Memory B cell (primary cell): ENCODE data around the gene TRAF7.
"Not testable (repeated sequence)": the region's sequence is repeated elsewhere in the genome, so short reads cannot be mapped to it uniquely, and the experiment has no call there.

Source experiments
- ATAC-seq: fragments of 150-1000 bp; cut with Tn5 transposase; 2 replicates; pipeline ENCODE4 v1.10.0; 2021; ENCODE audit warnings: low read depth, mild to moderate bottlenecking, moderate library complexity
- DNase-seq, 2 donors: peaks; one replicate each; pipeline ENCODE4 v3.0.0; 2022; ENCODE audit warnings: low spot score in 2 of 2
- H3K27ac Mint-ChIP-seq: one replicate; pipeline ENCODE4 v1.8.0; 2022; ENCODE audit warnings: mild to moderate bottlenecking, moderate library complexity, mixed read lengths
- H3K27me3 Mint-ChIP-seq: one replicate; pipeline ENCODE4 v1.8.0; 2022; ENCODE audit warnings: mixed read lengths
- H3K36me3 Mint-ChIP-seq: one replicate; pipeline ENCODE4 v1.8.0; 2022; ENCODE audit warnings: mild to moderate bottlenecking, mixed read lengths
- H3K4me1 Mint-ChIP-seq: one replicate; pipeline ENCODE4 v1.8.0; 2022; ENCODE audit warnings: mixed read lengths
- H3K4me3 Mint-ChIP-seq: one replicate; pipeline ENCODE4 v1.8.0; 2022; ENCODE audit warnings: mild to moderate bottlenecking, moderate library complexity, mixed read lengths
- H3K9me3 Mint-ChIP-seq: one replicate; pipeline ENCODE4 v1.8.0; 2022; ENCODE audit warnings: mixed read lengths

Gene TRAF7

GRCh38 chr16:2195322-2196161 is 40.0 kb downstream of the TRAF7 start:
- Mint-ChIP-seq H3K4me1 (peaks cover 8% of the 10 kb centered on the region), H3K27ac (no peak overlapping the region), H3K9me3 (no peaks in the 10 kb centered on the region), H3K4me3 (peak overlapping the region; percentile 64), H3K27me3 (peaks cover 17% of the 10 kb centered on the region), H3K36me3 (no peaks in the 10 kb centered on the region)
- no peak for DNase-seq
- ATAC-seq: peak; percentile 28

DNA sequence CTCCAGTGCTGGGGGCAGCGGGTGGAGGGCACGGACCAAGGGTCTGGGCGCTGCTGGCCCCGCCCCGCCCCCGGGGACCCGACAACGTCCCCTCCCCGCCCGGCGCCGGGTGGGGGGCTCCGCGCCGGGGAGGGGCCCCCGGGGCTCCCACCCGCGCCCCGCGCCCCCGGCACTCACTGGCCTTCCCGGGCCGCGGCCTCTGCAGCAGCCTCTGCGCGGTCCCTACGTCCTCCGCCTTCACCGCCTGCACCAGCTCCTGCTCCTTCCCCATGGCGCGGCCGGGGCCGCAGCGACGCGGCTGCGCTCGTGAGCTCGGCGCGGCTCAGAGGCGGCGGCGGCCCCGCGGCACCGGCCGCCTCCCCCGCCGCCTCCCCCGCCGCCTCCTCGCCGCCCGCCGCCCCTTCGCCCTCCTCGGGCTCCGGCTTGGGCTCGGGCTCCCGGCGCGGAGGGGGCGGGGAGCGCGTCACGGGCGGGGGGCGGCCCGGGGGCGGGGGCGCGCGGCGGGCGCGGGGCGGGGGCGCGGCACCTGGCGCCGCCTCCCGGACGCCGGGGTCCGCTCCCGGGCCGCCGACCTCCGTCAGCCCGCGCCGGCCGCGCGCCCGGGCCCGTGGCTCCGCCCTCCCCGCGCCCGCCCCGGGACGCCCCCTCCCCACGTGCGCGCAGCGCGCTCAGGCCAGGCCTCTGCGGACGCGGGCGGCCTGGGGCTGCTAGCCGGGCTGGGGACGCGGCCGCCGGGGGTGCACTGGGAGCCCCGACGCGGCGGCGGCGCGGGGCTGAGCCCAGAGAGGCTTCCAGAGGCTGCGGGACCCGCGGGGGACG is 40.8 kb downstream of the TRAF7 start, which contains the start of gene CASKIN1:
TSS of gene CASKIN1 (minus strand) at position 444 of the 819 bp plus-strand sequence. CDS start at position 271, 173 bp downstream.
- H3K27me3 Mint-ChIP-seq: peaks cover 17% of the 10 kb centered on the region
- H3K9me3 Mint-ChIP-seq: no peaks in the 10 kb centered on the region
- H3K36me3 Mint-ChIP-seq: no peaks in the 10 kb centered on the region
- no peak within 1 kb of the TSS for H3K27ac Mint-ChIP-seq
- peak; percentile 53 for ATAC-seq
- peak within 1 kb of the TSS; percentile 79 for H3K4me3 Mint-ChIP-seq
- H3K4me1 Mint-ChIP-seq: peaks cover 8% of the 10 kb centered on the region
- no peak for DNase-seq

GRCh38 chr16:2196981-2197511 is 41.5 kb downstream of the TRAF7 start:
- H3K4me3 Mint-ChIP-seq: peak overlapping the region; percentile 79
- peaks cover 17% of the 10 kb centered on the region for H3K27me3 Mint-ChIP-seq
- H3K9me3 Mint-ChIP-seq: no peaks in the 10 kb centered on the region
- DNase-seq: no peak
- ATAC-seq: no peak
- no peak overlapping the region for H3K27ac Mint-ChIP-seq
- H3K4me1 Mint-ChIP-seq: peaks cover 8% of the 10 kb centered on the region
- no peaks in the 10 kb centered on the region for H3K36me3 Mint-ChIP-seq

DNA sequence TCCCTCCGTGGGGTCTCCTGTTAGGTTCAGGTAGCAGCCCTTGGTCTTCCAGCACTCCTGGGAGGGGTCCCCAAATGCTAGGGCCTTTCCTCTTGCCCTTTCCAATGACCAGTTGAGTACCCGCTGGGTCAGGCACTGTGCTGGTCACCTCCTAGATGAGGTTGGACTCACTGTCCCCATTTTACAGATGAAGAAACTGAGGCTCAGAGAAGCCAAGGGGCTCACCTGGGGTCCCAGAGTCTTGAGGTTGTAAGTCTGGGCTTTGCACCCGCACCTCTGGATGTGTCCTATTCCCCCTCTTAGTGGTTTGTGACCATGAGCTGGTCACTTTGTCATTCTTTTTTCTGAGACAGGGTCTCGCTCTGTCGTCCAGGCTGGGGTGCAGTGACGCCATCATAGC is 42.2 kb downstream of the TRAF7 start:
- H3K27ac Mint-ChIP-seq: no peak overlapping the region
- H3K27me3 Mint-ChIP-seq: peaks cover 12% of the 10 kb centered on the region
- DNase-seq (no peak), ATAC-seq (no peak)
- H3K4me1 Mint-ChIP-seq: peaks cover 8% of the 10 kb centered on the region
- no peaks in the 10 kb centered on the region for H3K36me3 Mint-ChIP-seq
- H3K4me3 Mint-ChIP-seq: peak overlapping the region; percentile 41
- H3K9me3 Mint-ChIP-seq: no peaks in the 10 kb centered on the region

- Mint-ChIP-seq H3K27ac (no peak overlapping the region), H3K9me3 (no peaks in the 10 kb centered on the region), H3K36me3 (no peaks in the 10 kb centered on the region), H3K27me3 (peaks cover 12% of the 10 kb centered on the region), H3K4me3 (peak overlapping the region; percentile 39), H3K4me1 (peaks cover 8% of the 10 kb centered on the region)
- ATAC-seq: no peak
- no peak for DNase-seq
Measured at GRCh38 chr16:2198283-2198682, 42.7 kb downstream of the TRAF7 start.

- no peaks in the 10 kb centered on the region for H3K9me3 Mint-ChIP-seq
- no peak overlapping the region for H3K27ac Mint-ChIP-seq
- DNase-seq (no peak), ATAC-seq (no peak)
- H3K4me3 Mint-ChIP-seq: no peak overlapping the region
- peaks cover 12% of the 10 kb centered on the region for H3K4me1 Mint-ChIP-seq
- no peaks in the 10 kb centered on the region for H3K36me3 Mint-ChIP-seq
- peaks cover 10% of the 10 kb centered on the region for H3K27me3 Mint-ChIP-seq
Measured at GRCh38 chr16:2199095-2199494, 43.5 kb downstream of the TRAF7 start.

DNA sequence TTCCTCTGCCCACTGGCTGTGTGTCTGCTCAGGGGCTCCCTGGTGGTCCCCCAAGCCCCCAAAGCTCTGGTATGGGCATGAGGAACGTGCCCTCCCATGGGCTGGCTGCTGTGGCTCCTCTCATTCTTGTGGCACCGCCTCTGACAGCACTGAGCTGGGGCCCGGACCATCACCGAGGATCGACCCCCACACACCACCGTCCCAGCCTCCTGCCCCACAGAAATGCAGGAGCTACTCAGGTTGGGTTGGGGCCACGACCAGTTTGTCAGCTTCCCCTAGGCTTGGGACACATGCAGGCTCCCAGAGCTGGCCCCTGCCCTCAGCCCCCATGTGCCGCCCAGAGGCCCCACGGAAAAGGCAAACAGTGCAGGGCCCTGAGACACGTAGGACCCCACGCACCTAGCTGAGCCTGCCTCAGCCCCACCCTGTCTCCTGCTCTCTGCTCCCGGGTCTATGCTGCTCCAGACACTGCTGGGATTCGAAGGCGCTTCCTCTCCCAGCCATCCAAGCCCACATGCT is 44.1 kb downstream of the TRAF7 start:
- Mint-ChIP-seq H3K9me3 (no peaks in the 10 kb centered on the region), H3K27me3 (peaks cover 9% of the 10 kb centered on the region), H3K27ac (no peak overlapping the region), H3K4me1 (peaks cover 16% of the 10 kb centered on the region), H3K36me3 (no peaks in the 10 kb centered on the region), H3K4me3 (no peak overlapping the region)
- ATAC-seq (no peak), DNase-seq (no peak)

DNA sequence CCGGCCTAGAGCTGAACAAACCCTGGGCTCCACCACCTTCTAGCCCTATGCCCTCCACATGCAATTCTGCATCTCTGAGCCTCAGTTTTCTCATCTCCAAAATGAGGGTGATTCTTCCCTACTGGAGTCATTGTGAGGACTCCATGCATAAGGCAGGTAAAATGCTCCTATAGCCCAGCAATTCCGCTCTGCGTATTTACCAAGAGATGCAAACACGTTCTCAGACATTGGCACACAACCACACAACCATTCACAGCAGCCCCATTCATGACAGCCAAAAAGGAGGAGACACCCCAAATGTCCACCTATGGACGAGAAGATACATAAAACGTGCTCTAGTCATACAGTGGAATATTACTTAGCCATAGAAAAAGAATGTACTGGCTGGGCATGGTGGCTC is 44.7 kb downstream of the TRAF7 start:
- H3K4me3 Mint-ChIP-seq: no peak overlapping the region
- DNase-seq: no peak

GRCh38 chr16:2203119-2203688 is 47.6 kb downstream of the TRAF7 start:
- not testable (repeated sequence) for ATAC-seq, H3K27me3 Mint-ChIP-seq, H3K36me3 Mint-ChIP-seq, H3K9me3 Mint-ChIP-seq, DNase-seq
- H3K27ac Mint-ChIP-seq: peak overlapping the region; percentile 43
- peak overlapping the region; percentile 52 for H3K4me3 Mint-ChIP-seq
- H3K4me1 Mint-ChIP-seq: peaks cover 21% of the 10 kb centered on the region

More for the DNA sequence above, 44.7 kb downstream of the TRAF7 start:
- H3K4me1 Mint-ChIP-seq: peaks cover 13% of the 10 kb centered on the region
- no peaks in the 10 kb centered on the region for H3K9me3 Mint-ChIP-seq
- peaks cover 5% of the 10 kb centered on the region for H3K27me3 Mint-ChIP-seq
- ATAC-seq: no peak
- H3K36me3 Mint-ChIP-seq: no peaks in the 10 kb centered on the region
- H3K27ac Mint-ChIP-seq: no peak overlapping the region

- peaks cover 11% of the 10 kb centered on the region for H3K36me3 Mint-ChIP-seq
- H3K27ac Mint-ChIP-seq: peak overlapping the region; percentile 91
- H3K4me1 Mint-ChIP-seq: peaks cover 21% of the 10 kb centered on the region
- no peaks in the 10 kb centered on the region for H3K27me3 Mint-ChIP-seq
- no peak for ATAC-seq
- H3K4me3 Mint-ChIP-seq: peak overlapping the region; percentile 91
- H3K9me3 Mint-ChIP-seq: no peaks in the 10 kb centered on the region
- DNase-seq: no peak
Measured at GRCh38 chr16:2204416-2205103, 49.0 kb downstream of the TRAF7 start.

GRCh38 chr16:2205104-2205966 is 49.8 kb downstream of the TRAF7 start, which contains the start of gene MLST8:
Gene MLST8, plus strand, starts transcription at chr16:2205454. Its CDS starts 632 bp downstream, at chr16:2206086.
- peak; percentile 81 for ATAC-seq
- Mint-ChIP-seq H3K36me3 (peaks cover 11% of the 10 kb centered on the region), H3K27ac (peak within 1 kb of the TSS; percentile 91), H3K9me3 (no peaks in the 10 kb centered on the region), H3K4me3 (peak within 1 kb of the TSS; percentile 91), H3K27me3 (no peaks in the 10 kb centered on the region), H3K4me1 (peaks cover 21% of the 10 kb centered on the region)
- peak; percentile 95 to 96 for DNase-seq

- peaks cover 21% of the 10 kb centered on the region for H3K4me1 Mint-ChIP-seq
- no peak for DNase-seq
- H3K27me3 Mint-ChIP-seq: no peaks in the 10 kb centered on the region
- ATAC-seq: no peak
- peaks cover 11% of the 10 kb centered on the region for H3K36me3 Mint-ChIP-seq
- H3K4me3 Mint-ChIP-seq: peak overlapping the region; percentile 91
- peak overlapping the region; percentile 91 for H3K27ac Mint-ChIP-seq
- H3K9me3 Mint-ChIP-seq: no peaks in the 10 kb centered on the region
Measured at GRCh38 chr16:2205967-2206313, 50.4 kb downstream of the TRAF7 start.
